Vagina (tissue), 2 donors: Measurements from ENCODE around the gene ITM2B.

ENCODE experiments used
- CTCF ChIP-seq, 3 experiments: fragments of 450-650 bp in 2 of 3; fragments of 200-600 bp in 1 of 3; sonication (generic) in 1 of 3; IDR thresholded peaks; one replicate each; pipeline ENCODE4 v1.5.1; 2017 to 2019; ENCODE audit warnings: antibody characterized with exemption in 3 of 3, mild to moderate bottlenecking in 2 of 3, moderate library complexity in 2 of 3
- POLR2A ChIP-seq, 2 donors: fragments of 450-650 bp; IDR thresholded peaks; one replicate each; pipeline ENCODE4 v1.6.1; 2017; ENCODE audit warnings: antibody characterized with exemption in 2 of 2, mild to moderate bottlenecking in 2 of 2, moderate library complexity in 2 of 2
- POLR2AphosphoS5 ChIP-seq, 2 donors: sonication (generic); formaldehyde crosslinking; IDR thresholded peaks; one replicate each; pipeline ENCODE4 v1.9.0; 2017; ENCODE audit warnings: antibody characterized with exemption in 2 of 2, mild to moderate bottlenecking in 2 of 2, low read depth in 1 of 2; ENCODE audit not compliant: insufficient read depth in 1 of 2

- TF ChIP-seq CTCF (IDR thresholded peaks at IDR 0.05), result no peak
- no peak for TF ChIP-seq POLR2A (IDR thresholded peaks at IDR 0.05)
- TF ChIP-seq POLR2AphosphoS5 (IDR thresholded peaks at IDR 0.05; ENCODE audit: insufficient read depth in 1 of 2, low read depth in 1 of 2), result no peak
Observed at GRCh38 chr13:48201044-48201443, 32.0 kb upstream of the ITM2B start.
